ENCODE measurements around the gene JMJD8.

- TF ChIP-seq, protein P1, sequence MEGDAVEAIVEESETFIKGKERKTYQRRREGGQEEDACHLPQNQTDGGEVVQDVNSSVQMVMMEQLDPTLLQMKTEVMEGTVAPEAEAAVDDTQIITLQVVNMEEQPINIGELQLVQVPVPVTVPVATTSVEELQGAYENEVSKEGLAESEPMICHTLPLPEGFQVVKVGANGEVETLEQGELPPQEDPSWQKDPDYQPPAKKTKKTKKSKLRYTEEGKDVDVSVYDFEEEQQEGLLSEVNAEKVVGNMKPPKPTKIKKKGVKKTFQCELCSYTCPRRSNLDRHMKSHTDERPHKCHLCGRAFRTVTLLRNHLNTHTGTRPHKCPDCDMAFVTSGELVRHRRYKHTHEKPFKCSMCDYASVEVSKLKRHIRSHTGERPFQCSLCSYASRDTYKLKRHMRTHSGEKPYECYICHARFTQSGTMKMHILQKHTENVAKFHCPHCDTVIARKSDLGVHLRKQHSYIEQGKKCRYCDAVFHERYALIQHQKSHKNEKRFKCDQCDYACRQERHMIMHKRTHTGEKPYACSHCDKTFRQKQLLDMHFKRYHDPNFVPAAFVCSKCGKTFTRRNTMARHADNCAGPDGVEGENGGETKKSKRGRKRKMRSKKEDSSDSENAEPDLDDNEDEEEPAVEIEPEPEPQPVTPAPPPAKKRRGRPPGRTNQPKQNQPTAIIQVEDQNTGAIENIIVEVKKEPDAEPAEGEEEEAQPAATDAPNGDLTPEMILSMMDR (IDR thresholded peaks at IDR 0.05): no peak
- no peak for TF ChIP-seq POLR2A (IDR thresholded peaks at IDR 0.05)
- no peak for TF ChIP-seq EP300 (IDR thresholded peaks at IDR 0.05)
Observed at GRCh38 chr16:631808-632358, 52.3 kb downstream of the JMJD8 start.

Measured in ovary (tissue), 3 donors.